CD14-positive monocyte (primary cell): Measurements from ENCODE around the gene MYORG. TPM values are rescaled to one million over a fixed set of nuclear protein-coding genes. Genes with fewer than 3 reads are reported as not detected.

Experiments
- DNase-seq, 3 donors: peaks; one replicate each; pipeline ENCODE4 v3.0.0-alpha.2; 2011 to 2022
- H2AFZ ChIP-seq: 2 replicates; pipeline ENCODE4 v1.6.0; 2012; ENCODE audit warnings: mild to moderate bottlenecking, low read depth, low read length, inconsistent platforms; ENCODE audit not compliant: insufficient read depth, poor library complexity, severe bottlenecking
- H3K27ac ChIP-seq, 2 donors: 1 replicate in 1 of 2; 2 replicates in 1 of 2; pipeline ENCODE4 v1.5.1; 2012 to 2013; ENCODE audit warnings: low read length in 2 of 2, control low read depth in 1 of 2, inconsistent platforms in 1 of 2, low read depth in 1 of 2, mild to moderate bottlenecking in 1 of 2
- H3K27me3 ChIP-seq, 2 donors: one replicate each; pipeline versions ENCODE4 v1.6.0 to v1.6.1; 2011 to 2013; ENCODE audit warnings: low read length in 2 of 2; ENCODE audit not compliant: control insufficient read depth in 2 of 2, insufficient read depth in 2 of 2
- H3K36me3 ChIP-seq, 2 donors: replicated peaks in 1 of 2; 1 replicate in 1 of 2; 2 replicates in 1 of 2; pipeline versions ENCODE4 v1.5.1 to v1.6.1; 2012 to 2013; ENCODE audit warnings: low read length in 2 of 2, control low read depth in 1 of 2, inconsistent platforms in 1 of 2, mild to moderate bottlenecking in 1 of 2; ENCODE audit not compliant: insufficient read depth in 2 of 2, control insufficient read depth in 1 of 2
- H3K4me1 ChIP-seq, 2 donors: 1 replicate in 1 of 2; 2 replicates in 1 of 2; pipeline versions ENCODE4 v1.5.1 to v1.6.1; 2012 to 2013; ENCODE audit warnings: low read length in 2 of 2, control low read depth in 1 of 2, inconsistent platforms in 1 of 2, mild to moderate bottlenecking in 1 of 2, moderate library complexity in 1 of 2; ENCODE audit not compliant: insufficient read depth in 2 of 2, control insufficient read depth in 1 of 2
- H3K4me2 ChIP-seq: replicated peaks from 2 replicates; pipeline ENCODE3; 2012; ENCODE audit warnings: low read length, moderate library complexity, mild to moderate bottlenecking; ENCODE audit not compliant: poor library complexity, severe bottlenecking; ENCODE audit errors: extremely low read depth
- H3K4me3 ChIP-seq, 3 experiments: fragments of 200-600 bp in 1 of 3; sonication (generic) in 1 of 3; replicated peaks in 1 of 3; 1 replicate in 2 of 3; 2 replicates in 1 of 3; pipeline ENCODE4 v1.5.1; 2011 to 2013; ENCODE audit warnings: low read length in 3 of 3, mild to moderate bottlenecking in 3 of 3, control low read depth in 2 of 3, low read depth in 2 of 3, inconsistent platforms in 1 of 3, moderate library complexity in 1 of 3
- H3K79me2 ChIP-seq: 2 replicates; pipeline ENCODE4 v1.6.0; 2012; ENCODE audit warnings: mild to moderate bottlenecking, control low read depth, inconsistent platforms, low read length, moderate library complexity; ENCODE audit not compliant: insufficient read depth
- H3K9ac ChIP-seq: 2 replicates; pipeline ENCODE4 v1.6.0; 2017; ENCODE audit warnings: low read length, mild to moderate bottlenecking; ENCODE audit not compliant: insufficient read depth, poor library complexity, severe bottlenecking
- H3K9me3 ChIP-seq, 2 donors: replicated peaks in 1 of 2; 1 replicate in 1 of 2; 2 replicates in 1 of 2; pipeline versions ENCODE4 v1.5.1 to v1.6.1; 2012 to 2013; ENCODE audit warnings: low read length in 2 of 2, control low read depth in 1 of 2; ENCODE audit not compliant: control insufficient read depth in 1 of 2, insufficient read depth in 1 of 2
- H4K20me1 ChIP-seq: 2 replicates; pipeline ENCODE4 v1.6.0; 2012; ENCODE audit warnings: mild to moderate bottlenecking, low read length, control low read depth, moderate library complexity; ENCODE audit not compliant: insufficient read depth
- H3K27ac Mint-ChIP-seq, 7 donors: one replicate each; pipeline ENCODE4 v1.8.0; 2020; ENCODE audit warnings: mild to moderate bottlenecking in 7 of 7, mixed read lengths in 7 of 7, moderate library complexity in 6 of 7, inconsistent platforms in 2 of 7
- H3K27me3 Mint-ChIP-seq, 3 donors: one replicate each; pipeline ENCODE4 v1.8.0; 2021 to 2022; ENCODE audit warnings: low read depth in 3 of 3, mild to moderate bottlenecking in 3 of 3, mixed read lengths in 3 of 3, moderate library complexity in 3 of 3, inconsistent platforms in 1 of 3
- H3K36me3 Mint-ChIP-seq, 2 donors: one replicate each; pipeline ENCODE4 v1.8.0; 2020; ENCODE audit warnings: mixed read lengths in 2 of 2, inconsistent platforms in 1 of 2, mild to moderate bottlenecking in 1 of 2
- H3K4me1 Mint-ChIP-seq: one replicate; pipeline ENCODE4 v1.8.0; 2020; ENCODE audit warnings: mild to moderate bottlenecking, mixed read lengths
- H3K4me3 Mint-ChIP-seq, 2 donors: one replicate each; pipeline ENCODE4 v1.8.0; 2020; ENCODE audit warnings: mild to moderate bottlenecking in 2 of 2, mixed read lengths in 2 of 2, moderate library complexity in 1 of 2
- H3K9me3 Mint-ChIP-seq, 7 donors: one replicate each; pipeline ENCODE4 v1.8.0; 2020 to 2022; ENCODE audit warnings: mixed read lengths in 7 of 7, mild to moderate bottlenecking in 6 of 7, moderate library complexity in 6 of 7, inconsistent platforms in 2 of 7
- CTCF ChIP-seq: fragments of 200-600 bp; IDR thresholded peaks from one replicate; pipeline ENCODE4 v1.8.0; 2022; ENCODE audit warnings: antibody characterized with exemption, mild to moderate bottlenecking
- WGBS: methylation state at CpG from one replicate; pipeline ENCODE4 v1.1.5; 2013; ENCODE audit warnings: missing lambda C conversion rate; ENCODE audit not compliant: insufficient coverage; 5-methylcytosine and 5-hydroxymethylcytosine counted together
- intact Hi-C, 2 donors: fragments of 100-400 bp; cut with micrococcal nuclease; formaldehyde crosslinking; loops; one replicate each; pipeline versions ENCODE4 v1.15.0 to v1.15.1; 2023
- polyA plus RNA-seq, 3 donors: library from polyadenylated mRNA; depleted of rRNA in 1 of 3; unstranded in 2 of 3; stranded (reverse) in 1 of 3; fragments of 300-500 nt in 2 of 3; fragments of >200 nt in 1 of 3; fragmentation: Illumina TruSeq in 2 of 3; gene quantifications; 1 replicate in 2 of 3; 2 replicates in 1 of 3; pipeline ENCODE4 v1.2.3, GENCODE V29; 2012 to 2021

Gene MYORG
- polyA plus RNA-seq, 3 donors: 0.01 to 0.05 TPM; not detected in 1

- Histone ChIP-seq H3K79me2 (no peaks in the 10 kb centered on the region), H3K4me1 (peaks cover 35 to 45% of the 10 kb centered on the region in 2 donors), H3K9me3 (no peaks in the 10 kb centered on the region), H3K27ac (no peak overlapping the region), H3K9ac (no peak overlapping the region), H3K27me3 (peaks cover 0 to 28% of the 10 kb centered on the region in 2 donors), H3K4me2 (peak overlapping the region; percentile 82), H2AFZ (peak overlapping the region; percentile 96), H3K4me3 (peak overlapping the region; percentile 24 to 74 (median 46)), H3K36me3 (no peaks in the 10 kb centered on the region), H4K20me1 (no peaks in the 10 kb centered on the region)
- intact Hi-C loops: loop anchor here (2.0 to 5.0 kb wide), 4 partner anchors 47 to 143 kb away; partner anchors contain the start of genes DNAI1 (in 2 of the 2), FAM219A (in 2 of the 2), ENHO (in 1 of the 2) and KIF24 (in 1 of the 2)
- Mint-ChIP-seq H3K36me3 (peaks cover 0 to 6% of the 10 kb centered on the region in 2 donors), H3K27ac (peak overlapping the region in 2 of 7 donors; percentile 72 to 86), H3K9me3 (peaks cover 0 to 3% (median 0%) of the 10 kb centered on the region in 7 donors), H3K4me3 (peak overlapping the region; percentile 87 to 98), H3K4me1 (peaks cover 44% of the 10 kb centered on the region), H3K27me3 (peaks cover 37 to 56% (median 44%) of the 10 kb centered on the region in 3 donors)
- DNase-seq: peak; percentile 70 to 78 (median 77)
- TF ChIP-seq CTCF: peak; percentile 96
- 0% methylated on average over 26 of the region's 35 CpGs for WGBS
Measured at GRCh38 chr9:34379334-34380033, 2.8 kb upstream of the MYORG start.

- Mint-ChIP-seq H3K36me3 (peaks cover 0 to 6% of the 10 kb centered on the region in 2 donors), H3K4me3 (peak overlapping the region; percentile 4 to 14), H3K27ac (peak overlapping the region in 1 of 7 donors; percentile 2), H3K27me3 (peaks cover 37 to 56% (median 44%) of the 10 kb centered on the region in 3 donors), H3K9me3 (peaks cover 0 to 3% (median 0%) of the 10 kb centered on the region in 7 donors), H3K4me1 (peaks cover 39% of the 10 kb centered on the region)
- WGBS: 100% methylated on average over 3 of the region's 3 CpGs
- Histone ChIP-seq H3K27me3 (peaks cover 0 to 28% of the 10 kb centered on the region in 2 donors), H3K4me3 (no peak overlapping the region), H3K4me1 (peaks cover 35 to 45% of the 10 kb centered on the region in 2 donors), H3K36me3 (no peaks in the 10 kb centered on the region), H4K20me1 (no peaks in the 10 kb centered on the region), H3K27ac (no peak overlapping the region), H2AFZ (no peak overlapping the region), H3K9me3 (no peaks in the 10 kb centered on the region), H3K9ac (no peak overlapping the region), H3K79me2 (no peaks in the 10 kb centered on the region), H3K4me2 (no peak overlapping the region)
- TF ChIP-seq CTCF: no peak
- intact Hi-C loops: loop anchor here (2.0 to 5.0 kb wide), 4 partner anchors 46 to 144 kb away; partner anchors contain the start of genes DNAI1 (in 1 of the 2), ENHO (in 1 of the 2), FAM219A (in 1 of the 2) and KIF24 (in 1 of the 2)
- DNase-seq: no peak
Measured at GRCh38 chr9:34378376-34379060, 1.8 kb upstream of the MYORG start.
